ENCODE results near the gene TM9SF4.

Gene TM9SF4

DNA sequence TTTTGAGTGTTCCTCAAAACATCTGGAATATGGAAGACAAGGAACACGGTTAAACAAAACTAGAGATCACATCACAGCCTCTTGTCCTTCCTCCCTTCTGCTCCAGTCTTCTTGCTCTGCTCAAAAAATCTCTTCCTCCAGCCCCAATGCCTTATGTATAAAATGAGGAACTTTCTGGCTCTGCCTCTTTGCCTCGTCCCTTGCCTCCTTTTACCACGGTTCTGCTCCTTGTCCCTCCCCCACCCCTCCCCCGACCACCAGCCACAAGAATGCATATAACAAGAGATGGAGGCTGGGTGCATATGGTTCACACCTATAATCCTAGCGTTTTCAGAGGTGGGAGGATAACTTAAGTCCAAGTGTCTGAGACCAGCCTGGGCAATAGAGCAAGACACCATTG, 54.4 kb downstream of the TM9SF4 start:
- Histone ChIP-seq H3K4me3 (ENCODE audit: low read depth, low read length) (no peak overlapping the region), H3K4me1 (ENCODE audit: control insufficient read depth, insufficient read depth, low read length) (peaks cover 6% of the 10 kb centered on the region), H3K9me3 (ENCODE audit: control insufficient read depth, insufficient read depth, low read depth, low read length) (no peaks in the 10 kb centered on the region), H3K36me3 (ENCODE audit: control insufficient read depth in 2 of 2, insufficient read depth in 1 of 2, low read length in 2 of 2) (peaks cover 11 to 73% of the 10 kb centered on the region in 2 experiments; a peak in 2 of 3 replicates), H3K27ac (ENCODE audit: extremely low read depth, low read depth, low read length) (no peak overlapping the region)
- TF ChIP-seq ZNF561 (tag by site-specific recombination; IDR thresholded peaks at IDR 0.05; ENCODE audit: borderline replicate concordance) (no peak), ZNF48 (tag by site-specific recombination; IDR thresholded peaks at IDR 0.05) (no peak), WT1 (tag by site-specific recombination; IDR thresholded peaks at IDR 0.05) (no peak), ZNF654 (tag by site-specific recombination; IDR thresholded peaks at IDR 0.05; ENCODE audit: low read depth) (no peak), ZNF776 (tag by site-specific recombination; IDR thresholded peaks at IDR 0.05; ENCODE audit: borderline replicate concordance) (no peak), MYNN (tag by site-specific recombination; IDR thresholded peaks at IDR 0.05; ENCODE audit: borderline replicate concordance) (no peak), GFI1B (tag by site-specific recombination; IDR thresholded peaks at IDR 0.05) (no peak)
- TF ChIP-seq, protein P1, sequence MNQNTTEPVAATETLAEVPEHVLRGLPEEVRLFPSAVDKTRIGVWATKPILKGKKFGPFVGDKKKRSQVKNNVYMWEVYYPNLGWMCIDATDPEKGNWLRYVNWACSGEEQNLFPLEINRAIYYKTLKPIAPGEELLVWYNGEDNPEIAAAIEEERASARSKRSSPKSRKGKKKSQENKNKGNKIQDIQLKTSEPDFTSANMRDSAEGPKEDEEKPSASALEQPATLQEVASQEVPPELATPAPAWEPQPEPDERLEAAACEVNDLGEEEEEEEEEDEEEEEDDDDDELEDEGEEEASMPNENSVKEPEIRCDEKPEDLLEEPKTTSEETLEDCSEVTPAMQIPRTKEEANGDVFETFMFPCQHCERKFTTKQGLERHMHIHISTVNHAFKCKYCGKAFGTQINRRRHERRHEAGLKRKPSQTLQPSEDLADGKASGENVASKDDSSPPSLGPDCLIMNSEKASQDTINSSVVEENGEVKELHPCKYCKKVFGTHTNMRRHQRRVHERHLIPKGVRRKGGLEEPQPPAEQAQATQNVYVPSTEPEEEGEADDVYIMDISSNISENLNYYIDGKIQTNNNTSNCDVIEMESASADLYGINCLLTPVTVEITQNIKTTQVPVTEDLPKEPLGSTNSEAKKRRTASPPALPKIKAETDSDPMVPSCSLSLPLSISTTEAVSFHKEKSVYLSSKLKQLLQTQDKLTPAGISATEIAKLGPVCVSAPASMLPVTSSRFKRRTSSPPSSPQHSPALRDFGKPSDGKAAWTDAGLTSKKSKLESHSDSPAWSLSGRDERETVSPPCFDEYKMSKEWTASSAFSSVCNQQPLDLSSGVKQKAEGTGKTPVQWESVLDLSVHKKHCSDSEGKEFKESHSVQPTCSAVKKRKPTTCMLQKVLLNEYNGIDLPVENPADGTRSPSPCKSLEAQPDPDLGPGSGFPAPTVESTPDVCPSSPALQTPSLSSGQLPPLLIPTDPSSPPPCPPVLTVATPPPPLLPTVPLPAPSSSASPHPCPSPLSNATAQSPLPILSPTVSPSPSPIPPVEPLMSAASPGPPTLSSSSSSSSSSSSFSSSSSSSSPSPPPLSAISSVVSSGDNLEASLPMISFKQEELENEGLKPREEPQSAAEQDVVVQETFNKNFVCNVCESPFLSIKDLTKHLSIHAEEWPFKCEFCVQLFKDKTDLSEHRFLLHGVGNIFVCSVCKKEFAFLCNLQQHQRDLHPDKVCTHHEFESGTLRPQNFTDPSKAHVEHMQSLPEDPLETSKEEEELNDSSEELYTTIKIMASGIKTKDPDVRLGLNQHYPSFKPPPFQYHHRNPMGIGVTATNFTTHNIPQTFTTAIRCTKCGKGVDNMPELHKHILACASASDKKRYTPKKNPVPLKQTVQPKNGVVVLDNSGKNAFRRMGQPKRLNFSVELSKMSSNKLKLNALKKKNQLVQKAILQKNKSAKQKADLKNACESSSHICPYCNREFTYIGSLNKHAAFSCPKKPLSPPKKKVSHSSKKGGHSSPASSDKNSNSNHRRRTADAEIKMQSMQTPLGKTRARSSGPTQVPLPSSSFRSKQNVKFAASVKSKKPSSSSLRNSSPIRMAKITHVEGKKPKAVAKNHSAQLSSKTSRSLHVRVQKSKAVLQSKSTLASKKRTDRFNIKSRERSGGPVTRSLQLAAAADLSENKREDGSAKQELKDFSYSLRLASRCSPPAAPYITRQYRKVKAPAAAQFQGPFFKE (tag by site-specific recombination; IDR thresholded peaks at IDR 0.05; ENCODE audit: borderline replicate concordance), result no peak
- TF ChIP-seq, protein P2, sequence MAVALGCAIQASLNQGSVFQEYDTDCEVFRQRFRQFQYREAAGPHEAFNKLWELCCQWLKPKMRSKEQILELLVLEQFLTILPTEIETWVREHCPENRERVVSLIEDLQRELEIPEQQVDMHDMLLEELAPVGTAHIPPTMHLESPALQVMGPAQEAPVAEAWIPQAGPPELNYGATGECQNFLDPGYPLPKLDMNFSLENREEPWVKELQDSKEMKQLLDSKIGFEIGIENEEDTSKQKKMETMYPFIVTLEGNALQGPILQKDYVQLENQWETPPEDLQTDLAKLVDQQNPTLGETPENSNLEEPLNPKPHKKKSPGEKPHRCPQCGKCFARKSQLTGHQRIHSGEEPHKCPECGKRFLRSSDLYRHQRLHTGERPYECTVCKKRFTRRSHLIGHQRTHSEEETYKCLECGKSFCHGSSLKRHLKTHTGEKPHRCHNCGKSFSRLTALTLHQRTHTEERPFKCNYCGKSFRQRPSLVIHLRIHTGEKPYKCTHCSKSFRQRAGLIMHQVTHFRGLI (tag by site-specific recombination; IDR thresholded peaks at IDR 0.05), result no peak
- TF ChIP-seq, protein P3, sequence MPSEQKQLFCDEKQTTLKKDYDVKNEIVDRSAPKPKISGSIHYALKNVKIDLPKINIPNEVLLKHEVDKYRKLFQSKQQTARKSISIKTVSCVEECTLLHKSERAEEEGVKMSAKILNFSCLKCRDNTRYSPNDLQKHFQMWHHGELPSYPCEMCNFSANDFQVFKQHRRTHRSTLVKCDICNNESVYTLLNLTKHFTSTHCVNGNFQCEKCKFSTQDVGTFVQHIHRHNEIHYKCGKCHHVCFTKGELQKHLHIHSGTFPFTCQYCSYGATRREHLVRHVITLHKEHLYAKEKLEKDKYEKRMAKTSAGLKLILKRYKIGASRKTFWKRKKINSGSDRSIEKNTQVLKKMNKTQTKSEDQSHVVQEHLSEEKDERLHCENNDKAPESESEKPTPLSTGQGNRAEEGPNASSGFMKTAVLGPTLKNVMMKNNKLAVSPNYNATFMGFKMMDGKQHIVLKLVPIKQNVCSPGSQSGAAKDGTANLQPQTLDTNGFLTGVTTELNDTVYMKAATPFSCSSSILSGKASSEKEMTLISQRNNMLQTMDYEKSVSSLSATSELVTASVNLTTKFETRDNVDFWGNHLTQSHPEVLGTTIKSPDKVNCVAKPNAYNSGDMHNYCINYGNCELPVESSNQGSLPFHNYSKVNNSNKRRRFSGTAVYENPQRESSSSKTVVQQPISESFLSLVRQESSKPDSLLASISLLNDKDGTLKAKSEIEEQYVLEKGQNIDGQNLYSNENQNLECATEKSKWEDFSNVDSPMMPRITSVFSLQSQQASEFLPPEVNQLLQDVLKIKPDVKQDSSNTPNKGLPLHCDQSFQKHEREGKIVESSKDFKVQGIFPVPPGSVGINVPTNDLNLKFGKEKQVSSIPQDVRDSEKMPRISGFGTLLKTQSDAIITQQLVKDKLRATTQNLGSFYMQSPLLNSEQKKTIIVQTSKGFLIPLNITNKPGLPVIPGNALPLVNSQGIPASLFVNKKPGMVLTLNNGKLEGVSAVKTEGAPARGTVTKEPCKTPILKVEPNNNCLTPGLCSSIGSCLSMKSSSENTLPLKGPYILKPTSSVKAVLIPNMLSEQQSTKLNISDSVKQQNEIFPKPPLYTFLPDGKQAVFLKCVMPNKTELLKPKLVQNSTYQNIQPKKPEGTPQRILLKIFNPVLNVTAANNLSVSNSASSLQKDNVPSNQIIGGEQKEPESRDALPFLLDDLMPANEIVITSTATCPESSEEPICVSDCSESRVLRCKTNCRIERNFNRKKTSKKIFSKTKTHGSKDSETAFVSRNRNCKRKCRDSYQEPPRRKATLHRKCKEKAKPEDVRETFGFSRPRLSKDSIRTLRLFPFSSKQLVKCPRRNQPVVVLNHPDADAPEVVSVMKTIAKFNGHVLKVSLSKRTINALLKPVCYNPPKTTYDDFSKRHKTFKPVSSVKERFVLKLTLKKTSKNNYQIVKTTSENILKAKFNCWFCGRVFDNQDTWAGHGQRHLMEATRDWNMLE (tag by site-specific recombination; conservative IDR thresholded peaks at IDR 0.05; ENCODE audit: low read depth), result no peak
- CTCF ChIA-PET, result no interaction called here
- POLR2A ChIA-PET, result no interaction called here

DNA sequence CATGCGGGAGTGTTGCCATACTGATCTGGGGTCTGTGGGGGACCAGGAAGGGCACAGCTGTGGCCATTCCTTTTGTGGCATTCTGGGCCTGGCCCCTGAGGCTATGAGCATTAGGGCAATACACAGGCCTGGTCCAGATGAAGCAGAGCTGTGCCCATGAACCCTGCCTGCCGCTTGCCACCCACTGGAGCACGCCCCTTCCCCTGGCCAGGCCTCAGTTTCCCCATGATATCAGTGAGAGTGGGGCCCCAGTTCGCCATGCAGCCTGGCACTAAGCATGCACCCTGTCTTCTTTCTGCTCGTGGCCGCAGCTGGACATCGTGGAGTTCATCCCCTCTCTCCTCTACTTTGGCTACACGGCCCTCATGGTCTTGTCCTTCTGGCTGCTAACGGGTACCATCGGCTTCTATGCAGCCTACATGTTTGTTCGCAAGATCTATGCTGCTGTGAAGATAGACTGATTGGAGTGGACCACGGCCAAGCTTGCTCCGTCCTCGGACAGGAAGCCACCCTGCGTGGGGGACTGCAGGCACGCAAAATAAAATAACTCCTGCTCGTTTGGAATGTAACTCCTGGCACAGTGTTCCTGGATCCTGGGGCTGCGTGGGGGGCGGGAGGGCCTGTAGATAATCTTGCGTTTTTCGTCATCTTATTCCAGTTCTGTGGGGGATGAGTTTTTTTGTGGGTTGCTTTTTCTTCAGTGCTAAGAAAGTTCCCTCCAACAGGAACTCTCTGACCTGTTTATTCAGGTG, 55.6 kb downstream of the TM9SF4 start:
- POLR2A ChIA-PET, result no interaction called here
- TF ChIP-seq, protein P4, sequence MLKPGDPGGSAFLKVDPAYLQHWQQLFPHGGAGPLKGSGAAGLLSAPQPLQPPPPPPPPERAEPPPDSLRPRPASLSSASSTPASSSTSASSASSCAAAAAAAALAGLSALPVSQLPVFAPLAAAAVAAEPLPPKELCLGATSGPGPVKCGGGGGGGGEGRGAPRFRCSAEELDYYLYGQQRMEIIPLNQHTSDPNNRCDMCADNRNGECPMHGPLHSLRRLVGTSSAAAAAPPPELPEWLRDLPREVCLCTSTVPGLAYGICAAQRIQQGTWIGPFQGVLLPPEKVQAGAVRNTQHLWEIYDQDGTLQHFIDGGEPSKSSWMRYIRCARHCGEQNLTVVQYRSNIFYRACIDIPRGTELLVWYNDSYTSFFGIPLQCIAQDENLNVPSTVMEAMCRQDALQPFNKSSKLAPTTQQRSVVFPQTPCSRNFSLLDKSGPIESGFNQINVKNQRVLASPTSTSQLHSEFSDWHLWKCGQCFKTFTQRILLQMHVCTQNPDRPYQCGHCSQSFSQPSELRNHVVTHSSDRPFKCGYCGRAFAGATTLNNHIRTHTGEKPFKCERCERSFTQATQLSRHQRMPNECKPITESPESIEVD (tag by site-specific recombination; IDR thresholded peaks at IDR 0.05), result no peak
- TF ChIP-seq OSR2 (tag by site-specific recombination; IDR thresholded peaks at IDR 0.05) (no peak), ZNF629 (tag by site-specific recombination; IDR thresholded peaks at IDR 0.05) (no peak), ZNF548 (tag by site-specific recombination; IDR thresholded peaks at IDR 0.05) (no peak), ZBTB1 (tag by site-specific recombination; IDR thresholded peaks at IDR 0.05) (no peak), ZNF610 (tag by site-specific recombination; IDR thresholded peaks at IDR 0.05; ENCODE audit: borderline replicate concordance) (no peak), IKZF3 (tag by site-specific recombination; IDR thresholded peaks at IDR 0.05) (no peak)
- TF ChIP-seq, protein P5, sequence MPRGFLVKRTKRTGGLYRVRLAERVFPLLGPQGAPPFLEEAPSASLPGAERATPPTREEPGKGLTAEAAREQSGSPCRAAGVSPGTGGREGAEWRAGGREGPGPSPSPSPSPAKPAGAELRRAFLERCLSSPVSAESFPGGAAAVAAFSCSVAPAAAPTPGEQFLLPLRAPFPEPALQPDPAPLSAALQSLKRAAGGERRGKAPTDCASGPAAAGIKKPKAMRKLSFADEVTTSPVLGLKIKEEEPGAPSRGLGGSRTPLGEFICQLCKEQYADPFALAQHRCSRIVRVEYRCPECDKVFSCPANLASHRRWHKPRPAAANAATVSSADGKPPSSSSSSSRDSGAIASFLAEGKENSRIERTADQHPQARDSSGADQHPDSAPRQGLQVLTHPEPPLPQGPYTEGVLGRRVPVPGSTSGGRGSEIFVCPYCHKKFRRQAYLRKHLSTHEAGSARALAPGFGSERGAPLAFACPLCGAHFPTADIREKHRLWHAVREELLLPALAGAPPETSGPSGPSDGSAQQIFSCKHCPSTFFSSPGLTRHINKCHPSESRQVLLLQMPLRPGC (tag by site-specific recombination; IDR thresholded peaks at IDR 0.05), result no peak

More for the DNA sequence above, 55.6 kb downstream of the TM9SF4 start:
- Histone ChIP-seq H3K27ac (ENCODE audit: extremely low read depth, low read depth, low read length) (no peak overlapping the region), H3K4me1 (ENCODE audit: control insufficient read depth, insufficient read depth, low read length) (peaks cover 6% of the 10 kb centered on the region), H3K9me3 (ENCODE audit: control insufficient read depth, insufficient read depth, low read depth, low read length) (no peaks in the 10 kb centered on the region), H3K4me3 (ENCODE audit: low read depth, low read length) (no peak overlapping the region), H3K36me3 (ENCODE audit: control insufficient read depth in 2 of 2, insufficient read depth in 1 of 2, low read length in 2 of 2) (peaks cover 11 to 61% of the 10 kb centered on the region in 2 experiments; a peak in 2 of 3 replicates)
- CTCF ChIA-PET, result no interaction called here
